ENCODE data around the gene IGHMBP2.

IGHMBP2 gene

GRCh38 chr11:68932358-68932757 lies 28.7 kb downstream of the IGHMBP2 start:
- Mint-ChIP-seq H3K4me1 (peaks cover 4% of the 10 kb centered on the region), H3K36me3 (ENCODE audit: low read depth) (peaks cover 38% of the 10 kb centered on the region), H3K9me3 (no peaks in the 10 kb centered on the region), H3K27ac (no peak overlapping the region), H3K27me3 (ENCODE audit: low read depth) (no peaks in the 10 kb centered on the region), H3K4me3 (no peak overlapping the region)
- no peak for TF ChIP-seq CTCF (IDR thresholded peaks at IDR 0.05; ENCODE audit: unreplicated experiment in 3 of 3)

GRCh38 chr11:68932933-68933577 lies 29.4 kb downstream of the IGHMBP2 start:
- TF ChIP-seq CTCF (IDR thresholded peaks at IDR 0.05; ENCODE audit: unreplicated experiment in 3 of 3) = no peak
- Mint-ChIP-seq H3K9me3 (no peaks in the 10 kb centered on the region), H3K4me1 (no peaks in the 10 kb centered on the region), H3K36me3 (ENCODE audit: low read depth) (peaks cover 31% of the 10 kb centered on the region), H3K4me3 (no peak overlapping the region), H3K27ac (no peak overlapping the region), H3K27me3 (ENCODE audit: low read depth) (no peaks in the 10 kb centered on the region)

DNA sequence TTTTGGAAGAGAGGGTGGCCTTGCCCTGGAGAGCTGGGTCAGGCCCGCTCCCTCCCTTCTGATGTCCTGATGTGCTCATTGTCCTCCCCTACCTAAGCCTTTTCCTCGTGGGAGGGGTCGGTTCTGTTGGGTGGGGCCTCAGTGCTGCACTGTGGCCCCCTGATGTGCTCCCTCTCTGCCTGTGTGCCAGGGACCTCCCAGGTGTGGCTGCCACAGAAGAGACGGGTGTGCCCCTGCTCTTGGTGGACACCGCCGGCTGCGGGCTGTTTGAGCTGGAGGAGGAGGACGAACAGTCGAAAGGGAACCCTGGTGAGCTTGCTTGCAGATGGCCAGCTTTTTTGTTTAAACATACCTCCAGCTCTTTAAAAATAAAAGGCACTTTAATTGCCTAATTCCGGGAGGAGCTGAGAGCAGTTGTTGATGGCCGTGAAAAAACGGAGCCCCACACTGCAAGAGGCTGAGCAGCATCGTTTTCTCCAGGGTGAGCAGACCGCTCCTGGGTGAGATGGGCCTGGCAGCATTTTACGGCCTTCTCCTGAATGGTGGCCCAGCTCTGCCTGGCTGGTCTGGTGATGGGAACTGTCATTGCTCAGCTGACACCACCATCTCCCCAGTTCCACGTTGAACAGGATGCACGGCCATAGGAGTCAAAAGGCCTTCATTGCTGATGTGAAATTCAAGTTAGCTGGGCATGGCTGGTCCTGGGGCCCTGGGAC lies 30.1 kb downstream of the IGHMBP2 start:
- Mint-ChIP-seq H3K4me1 (no peaks in the 10 kb centered on the region), H3K4me3 (no peak overlapping the region), H3K27me3 (ENCODE audit: low read depth) (no peaks in the 10 kb centered on the region), H3K9me3 (no peaks in the 10 kb centered on the region), H3K36me3 (ENCODE audit: low read depth) (peaks cover 26% of the 10 kb centered on the region), H3K27ac (no peak overlapping the region)
- no peak for TF ChIP-seq CTCF (IDR thresholded peaks at IDR 0.05; ENCODE audit: unreplicated experiment in 3 of 3)

DNA sequence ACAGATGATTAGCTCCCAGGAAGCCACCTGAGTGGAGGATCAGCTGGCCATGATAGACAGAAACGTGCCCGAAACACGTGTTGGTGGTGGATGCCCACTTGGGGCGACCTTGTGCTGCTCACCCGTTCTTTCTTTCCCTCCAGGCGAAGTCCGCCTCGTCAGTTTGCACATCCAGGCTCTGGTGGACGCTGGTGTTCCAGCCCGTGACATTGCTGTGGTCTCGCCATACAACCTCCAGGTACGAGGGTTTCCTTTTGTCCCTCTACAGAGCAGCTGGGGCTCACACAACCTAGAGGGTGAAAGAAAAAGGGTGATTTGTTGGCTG lies 30.6 kb downstream of the IGHMBP2 start:
- Mint-ChIP-seq H3K9me3 (no peaks in the 10 kb centered on the region), H3K36me3 (ENCODE audit: low read depth) (peaks cover 22% of the 10 kb centered on the region), H3K4me3 (no peak overlapping the region), H3K27ac (no peak overlapping the region), H3K4me1 (no peaks in the 10 kb centered on the region), H3K27me3 (ENCODE audit: low read depth) (no peaks in the 10 kb centered on the region)
- no peak for TF ChIP-seq CTCF (IDR thresholded peaks at IDR 0.05; ENCODE audit: unreplicated experiment in 3 of 3)

DNA sequence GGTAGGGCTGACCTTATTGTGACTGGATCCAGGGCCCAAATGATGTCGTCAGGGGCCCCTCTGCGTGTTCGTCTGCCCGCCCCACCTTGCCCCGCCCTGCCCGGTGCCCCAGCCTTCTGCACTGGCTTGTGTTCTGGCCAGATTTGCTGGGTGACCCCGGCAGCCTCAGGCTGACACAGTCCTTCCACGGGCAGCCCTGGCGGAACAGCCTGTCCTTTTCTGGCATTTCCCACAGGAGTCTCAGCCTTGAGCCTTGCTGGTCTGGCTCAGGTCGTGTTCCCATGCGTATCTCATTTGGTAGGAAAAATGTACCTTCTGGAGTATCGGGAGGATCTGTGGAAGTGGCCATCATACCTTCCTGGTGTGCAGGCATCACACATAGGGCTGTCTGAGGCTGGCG lies 31.0 kb downstream of the IGHMBP2 start:
- H3K9me3 Mint-ChIP-seq = no peaks in the 10 kb centered on the region

More for the DNA sequence above, 31.0 kb downstream of the IGHMBP2 start:
- no peaks in the 10 kb centered on the region for H3K27me3 Mint-ChIP-seq (ENCODE audit: low read depth)
- H3K4me1 Mint-ChIP-seq = no peaks in the 10 kb centered on the region
- no peak for TF ChIP-seq CTCF (IDR thresholded peaks at IDR 0.05; ENCODE audit: unreplicated experiment in 3 of 3)
- no peak overlapping the region for H3K27ac Mint-ChIP-seq
- H3K36me3 Mint-ChIP-seq (ENCODE audit: low read depth) = peaks cover 19% of the 10 kb centered on the region
- H3K4me3 Mint-ChIP-seq = no peak overlapping the region

Measured in nephron (organoid).